Erythroblast (primary cell): ENCODE results near the gene LARP1.

Experiments
- GATA1 ChIP-seq: IDR thresholded peaks from 2 replicates; pipeline ENCODE4 v1.6.1; 2011; ENCODE audit warnings: low read depth, mild to moderate bottlenecking, control low read depth, low read length, moderate library complexity
- POLR2A ChIP-seq: IDR thresholded peaks from 2 replicates; pipeline ENCODE4 v1.6.1; 2011; ENCODE audit warnings: mild to moderate bottlenecking, low read length

DNA sequence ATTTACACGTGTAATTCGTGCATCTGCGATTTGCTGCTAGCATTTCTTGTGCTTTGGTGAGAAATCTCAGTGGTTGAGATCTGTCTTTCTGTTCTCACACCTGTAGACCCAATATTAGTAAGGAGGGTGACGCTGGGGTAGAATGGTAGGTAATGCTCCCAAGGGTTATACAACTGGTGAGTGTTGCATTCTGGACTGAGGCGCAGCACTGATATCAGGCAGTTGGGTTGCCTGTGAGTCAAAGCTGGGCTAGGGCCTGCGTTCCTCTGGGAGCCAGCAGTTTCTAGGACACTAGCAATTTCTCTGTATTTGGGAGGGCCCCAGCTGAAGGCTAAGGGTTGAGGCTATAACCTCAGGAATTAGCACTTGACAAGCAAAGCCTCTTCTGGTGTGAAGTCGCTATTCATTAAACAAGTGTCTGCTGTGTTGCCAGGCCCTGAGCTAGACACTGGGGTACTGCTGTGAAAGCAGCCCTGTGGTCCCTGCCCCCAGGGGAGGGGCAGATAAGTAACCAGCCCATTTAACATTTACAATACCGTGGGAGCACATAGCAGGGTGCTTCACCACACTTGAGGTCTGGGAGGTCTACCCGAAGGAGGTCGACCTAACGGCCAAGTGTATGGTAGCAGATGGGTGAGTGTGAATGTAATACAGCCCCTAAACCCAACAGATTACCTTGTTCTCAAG, 28.7 kb downstream of the LARP1 start:
- no peak for TF ChIP-seq POLR2A
- TF ChIP-seq GATA1, result no peak
